SK-N-SH (cell line): ENCODE measurements around the gene RFX7. TPM values are rescaled to one million over a fixed set of nuclear protein-coding genes. Genes with fewer than 3 reads are reported as not detected.

Source experiments
- CTCF ChIA-PET: fragments of 300-600, 350-600 bp; formaldehyde crosslinking; extraction: SDS; loops from one replicate; lab custom pipeline; 2021; lab: Yijun Ruan, JAX
- POLR2A ChIA-PET: fragments of 350-600 bp; sonication (Branson Sonifier 250); formaldehyde crosslinking; extraction: SDS; loops from one replicate; lab custom pipeline; 2020; ENCODE audit warnings: antibody characterized with exemption, inconsistent platforms; lab: Yijun Ruan, JAX
- DNase-seq: peaks from one replicate; pipeline ENCODE4 v3.0.0; 2012
- H2AFZ ChIP-seq: fragments of 200-600 bp; sonication (generic); 2 replicates; pipeline ENCODE4 v1.8.1; 2016; ENCODE audit warnings: antibody characterized with exemption, mild to moderate bottlenecking, low read depth
- H3F3A ChIP-seq: fragments of 200-600 bp; sonication (generic); replicated peaks from 2 replicates; pipeline ENCODE3; 2016; ENCODE audit warnings: antibody characterized with exemption, mild to moderate bottlenecking; ENCODE audit not compliant: insufficient read depth
- H3K27ac ChIP-seq, 2 experiments: fragments of 200-500 bp in 1 of 2; fragments of 200-600 bp in 1 of 2; sonication (Bioruptor generic) in 1 of 2; sonication (generic), shearing (Covaris generic) in 1 of 2; 2 replicates each; pipeline versions ENCODE4 v1.5.1 to v1.6.1; 2014 to 2016; ENCODE audit warnings: low read depth in 2 of 2, inconsistent platforms in 1 of 2, low read length in 1 of 2, mild to moderate bottlenecking in 1 of 2, mixed read lengths in 1 of 2
- H3K27me3 ChIP-seq: fragments of 200-600 bp; sonication (generic), shearing (Covaris generic); 2 replicates; pipeline ENCODE4 v1.6.1; 2016; ENCODE audit warnings: mixed run types; ENCODE audit not compliant: insufficient read depth
- H3K36me3 ChIP-seq, 2 experiments: fragments of 200-500 bp in 1 of 2; fragments of 200-600 bp in 1 of 2; sonication (Bioruptor generic) in 1 of 2; sonication (generic) in 1 of 2; replicated peaks in 1 of 2; 2 replicates each; pipeline versions ENCODE3 to v1.5.1; 2014 to 2016; ENCODE audit warnings: low read length in 1 of 2, mild to moderate bottlenecking in 1 of 2; ENCODE audit not compliant: insufficient read depth in 2 of 2, control insufficient read depth in 1 of 2
- H3K4me1 ChIP-seq, 2 experiments: fragments of 200-500 bp in 1 of 2; fragments of 200-600 bp in 1 of 2; sonication (Bioruptor generic) in 1 of 2; sonication (generic), shearing (Covaris generic) in 1 of 2; 2 replicates each; pipeline versions ENCODE4 v1.5.1 to v1.6.1; 2014 to 2016; ENCODE audit warnings: low read depth in 1 of 2, low read length in 1 of 2, mixed run types in 1 of 2; ENCODE audit not compliant: insufficient read depth in 2 of 2, control insufficient read depth in 1 of 2
- H3K4me2 ChIP-seq: fragments of 200-600 bp; sonication (generic), shearing (Covaris generic); 2 replicates; pipeline ENCODE4 v1.6.1; 2017; ENCODE audit warnings: mixed run types
- H3K4me3 ChIP-seq, 2 experiments: fragments of 200-500 bp in 1 of 2; fragments of 200-600 bp in 1 of 2; sonication (Bioruptor generic) in 1 of 2; sonication (generic), shearing (Covaris generic) in 1 of 2; 2 replicates each; pipeline versions ENCODE4 v1.5.1 to v1.8.1; 2014 to 2016; ENCODE audit warnings: low read depth in 2 of 2, inconsistent platforms in 1 of 2, low read length in 1 of 2, mild to moderate bottlenecking in 1 of 2, mixed read lengths in 1 of 2, moderate library complexity in 1 of 2
- H3K79me2 ChIP-seq: fragments of 200-600 bp; sonication (generic); 2 replicates; pipeline ENCODE4 v1.8.1; 2017; ENCODE audit warnings: mild to moderate bottlenecking; ENCODE audit not compliant: insufficient read depth
- H3K9ac ChIP-seq: fragments of 200-600 bp; sonication (generic); 2 replicates; pipeline ENCODE4 v1.6.1; 2017; ENCODE audit warnings: mixed run types
- H3K9me2 ChIP-seq: fragments of 200-600 bp; sonication (generic); 2 replicates; pipeline ENCODE4 v1.6.1; 2017; ENCODE audit warnings: mixed run types
- H3K9me3 ChIP-seq: fragments of 200-600 bp; sonication (generic); 2 replicates; pipeline ENCODE4 v1.6.1; 2017; ENCODE audit warnings: mixed run types, mild to moderate bottlenecking, moderate library complexity
- H4K20me1 ChIP-seq: fragments of 200-600 bp; sonication (generic); 2 replicates; pipeline ENCODE4 v1.6.1; 2017; ENCODE audit warnings: mild to moderate bottlenecking, mixed run types; ENCODE audit not compliant: insufficient read depth
- GATA2 ChIP-seq: sonication (generic); formaldehyde crosslinking; IDR thresholded peaks from 2 replicates; pipeline ENCODE4 v1.5.0; 2020; ENCODE audit warnings: mild to moderate bottlenecking, missing genetic modification reagents
- MXI1 ChIP-seq: IDR thresholded peaks from 2 replicates; pipeline ENCODE4 v1.6.1; 2012; ENCODE audit warnings: mild to moderate bottlenecking, low read depth, low read length, improper control_type of control experiment
- NFIC ChIP-seq: IDR thresholded peaks from 2 replicates; pipeline ENCODE4 v1.4.0; 2012; ENCODE audit warnings: borderline replicate concordance
- PBX3 ChIP-seq: IDR thresholded peaks from 2 replicates; pipeline ENCODE4; 2012
- RAD21 ChIP-seq: IDR thresholded peaks from 2 replicates; pipeline ENCODE4 v1.6.1; 2012; ENCODE audit warnings: mild to moderate bottlenecking, low read length
- RXRA ChIP-seq: IDR thresholded peaks from 2 replicates; pipeline ENCODE4 v1.4.0; 2012; ENCODE audit warnings: low read depth, mild to moderate bottlenecking, borderline replicate concordance
- TCF12 ChIP-seq: IDR thresholded peaks from 2 replicates; pipeline ENCODE4 v1.4.0; 2012
- TEAD4 ChIP-seq: IDR thresholded peaks from 2 replicates; pipeline ENCODE4 v1.4.0; 2012; ENCODE audit warnings: mild to moderate bottlenecking, borderline replicate concordance; ENCODE audit not compliant: insufficient read depth
- WGBS: methylation state at CpG from one replicate; pipeline ENCODE4 v1.1.6; 2017; ENCODE audit warnings: low lambda C conversion rate; 5-methylcytosine and 5-hydroxymethylcytosine counted together
- polyA plus RNA-seq, 3 experiments: library from polyadenylated mRNA; depleted of rRNA; stranded (reverse); fragments of >200 nt; gene quantifications; 2 replicates each; pipeline ENCODE4 v1.2.3, GENCODE V29; 2012

RFX7 gene
- polyA plus RNA-seq, 1 of the 3 experiments (the other 2 are of a cell fraction), result 2.7 TPM

GRCh38 chr15:56124391-56124790, 119.3 kb downstream of the RFX7 start:
- no peak for DNase-seq

GRCh38 chr15:56105855-56106254, 137.8 kb downstream of the RFX7 start:
- ChIA-PET CTCF (interaction anchor here (0.9 kb wide), 1 partner anchor 16 kb away, joined by 5 read pairs; no protein-coding TSS in a partner anchor), POLR2A (no interaction called here)
- H3K27ac ChIP-seq, result no peak overlapping the region
- TF ChIP-seq NFIC (no peak), RXRA (no peak)
- no peak overlapping the region for H2AFZ ChIP-seq
- H3K4me1 ChIP-seq, result no peaks in the 10 kb centered on the region; a peak in 1 of 4 replicates
- H3K27me3 ChIP-seq, result no peaks in the 10 kb centered on the region
- H3K9me2 ChIP-seq, result no peaks in the 10 kb centered on the region
- no peak overlapping the region for H3K4me2 ChIP-seq
- H3K9ac ChIP-seq, result no peak overlapping the region
- H3K4me3 ChIP-seq, result no peak overlapping the region
- H3K36me3 ChIP-seq, result peaks cover 27 to 30% of the 10 kb centered on the region in 2 experiments
- no peak for DNase-seq
- peaks cover 3% of the 10 kb centered on the region; the same call in 1 of the 2 replicates for H4K20me1 ChIP-seq
- H3K9me3 ChIP-seq, result no peaks in the 10 kb centered on the region
- peaks cover 4% of the 10 kb centered on the region for H3F3A ChIP-seq
- WGBS, result 96% methylated on average over 1 of the region's 1 CpG
- peaks cover 15% of the 10 kb centered on the region; the same call in 1 of the 2 replicates for H3K79me2 ChIP-seq

More at GRCh38 chr15:56124391-56124790, 119.3 kb downstream of the RFX7 start:
- no peak overlapping the region for H3K27ac ChIP-seq
- H3K9ac ChIP-seq, result no peak overlapping the region
- no peaks in the 10 kb centered on the region for H3K27me3 ChIP-seq
- no peaks in the 10 kb centered on the region for H3K4me1 ChIP-seq
- no peak overlapping the region for H3K4me3 ChIP-seq
- no peaks in the 10 kb centered on the region for H4K20me1 ChIP-seq
- TF ChIP-seq MXI1 (no peak), RAD21 (no peak)
- H2AFZ ChIP-seq, result no peak overlapping the region
- no peak overlapping the region for H3K4me2 ChIP-seq
- ChIA-PET POLR2A (no interaction called here), CTCF (interaction anchor here (1.1 kb wide), 1 partner anchor 8 kb away, joined by 3 read pairs; no protein-coding TSS in a partner anchor)
- H3F3A ChIP-seq, result no peaks in the 10 kb centered on the region
- H3K79me2 ChIP-seq, result peaks cover 20% of the 10 kb centered on the region
- H3K9me3 ChIP-seq, result peaks cover 37% of the 10 kb centered on the region; the same call in 1 of the 2 replicates
- H3K9me2 ChIP-seq, result no peaks in the 10 kb centered on the region
- WGBS, result 90% methylated on average over 4 of the region's 4 CpGs
- H3K36me3 ChIP-seq, result peaks cover 15 to 65% of the 10 kb centered on the region in 2 experiments

GRCh38 chr15:56102441-56102840, 141.2 kb downstream of the RFX7 start:
- H3K9me2 ChIP-seq, result no peaks in the 10 kb centered on the region
- no peak overlapping the region; a peak in 1 of 4 replicates for H3K27ac ChIP-seq
- DNase-seq, result no peak
- no peaks in the 10 kb centered on the region for H3K27me3 ChIP-seq
- no peaks in the 10 kb centered on the region; a peak in 1 of 4 replicates for H3K4me1 ChIP-seq
- ChIA-PET CTCF (no interaction called here), POLR2A (no interaction called here)
- peaks cover 3% of the 10 kb centered on the region; the same call in 1 of the 2 replicates for H3K79me2 ChIP-seq
- H3K9ac ChIP-seq, result no peak overlapping the region
- 77% methylated on average over 3 of the region's 3 CpGs for WGBS
- no peak overlapping the region for H3K4me3 ChIP-seq
- H2AFZ ChIP-seq, result no peak overlapping the region
- H3K4me2 ChIP-seq, result no peak overlapping the region
- H3F3A ChIP-seq, result peaks cover 4% of the 10 kb centered on the region
- TF ChIP-seq NFIC, result no peak
- no peak for TF ChIP-seq PBX3
- no peak for TF ChIP-seq TCF12
- no peak for TF ChIP-seq TEAD4
- no peak for TF ChIP-seq RAD21
- no peak for TF ChIP-seq GATA2 (CRISPR knock-in tag)
- no peaks in the 10 kb centered on the region for H3K9me3 ChIP-seq
- H3K36me3 ChIP-seq, result peaks cover 34 to 54% of the 10 kb centered on the region in 2 experiments
- H4K20me1 ChIP-seq, result peaks cover under 1% of the 10 kb centered on the region; the same call in 1 of the 2 replicates
